ENCODE measurements around the gene INSM1.

GRCh38 chr20:20410678-20411077, 42.8 kb downstream of the INSM1 start:
- TF ChIP-seq, protein P1, sequence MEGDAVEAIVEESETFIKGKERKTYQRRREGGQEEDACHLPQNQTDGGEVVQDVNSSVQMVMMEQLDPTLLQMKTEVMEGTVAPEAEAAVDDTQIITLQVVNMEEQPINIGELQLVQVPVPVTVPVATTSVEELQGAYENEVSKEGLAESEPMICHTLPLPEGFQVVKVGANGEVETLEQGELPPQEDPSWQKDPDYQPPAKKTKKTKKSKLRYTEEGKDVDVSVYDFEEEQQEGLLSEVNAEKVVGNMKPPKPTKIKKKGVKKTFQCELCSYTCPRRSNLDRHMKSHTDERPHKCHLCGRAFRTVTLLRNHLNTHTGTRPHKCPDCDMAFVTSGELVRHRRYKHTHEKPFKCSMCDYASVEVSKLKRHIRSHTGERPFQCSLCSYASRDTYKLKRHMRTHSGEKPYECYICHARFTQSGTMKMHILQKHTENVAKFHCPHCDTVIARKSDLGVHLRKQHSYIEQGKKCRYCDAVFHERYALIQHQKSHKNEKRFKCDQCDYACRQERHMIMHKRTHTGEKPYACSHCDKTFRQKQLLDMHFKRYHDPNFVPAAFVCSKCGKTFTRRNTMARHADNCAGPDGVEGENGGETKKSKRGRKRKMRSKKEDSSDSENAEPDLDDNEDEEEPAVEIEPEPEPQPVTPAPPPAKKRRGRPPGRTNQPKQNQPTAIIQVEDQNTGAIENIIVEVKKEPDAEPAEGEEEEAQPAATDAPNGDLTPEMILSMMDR (conservative IDR thresholded peaks at IDR 0.05; ENCODE audit: low read depth, low read length), result no peak
- TF ChIP-seq EZH2 (IDR thresholded peaks at IDR 0.05; ENCODE audit: borderline replicate concordance, low read depth, low read length, poor library complexity, severe bottlenecking), result no peak
